Mucosa of rectum (tissue), 2 donors: Measurements from ENCODE around the gene SRP72.

Source experiments
- H3K27ac ChIP-seq, 2 donors: one replicate each; pipeline ENCODE4 v1.7.0; 2013; ENCODE audit warnings: inconsistent platforms in 2 of 2, low read depth in 2 of 2, low read length in 2 of 2
- H3K27me3 ChIP-seq, 2 donors: one replicate each; pipeline ENCODE4 v1.7.0; 2013; ENCODE audit warnings: low read length in 2 of 2; ENCODE audit not compliant: control insufficient read depth in 2 of 2, insufficient read depth in 2 of 2
- H3K36me3 ChIP-seq, 2 donors: one replicate each; pipeline ENCODE4 v1.7.0; 2013; ENCODE audit warnings: low read length in 2 of 2; ENCODE audit not compliant: control insufficient read depth in 2 of 2, insufficient read depth in 2 of 2
- H3K4me1 ChIP-seq, 2 donors: one replicate each; pipeline ENCODE4 v1.7.0; 2013; ENCODE audit warnings: low read length in 2 of 2, mild to moderate bottlenecking in 1 of 2; ENCODE audit not compliant: control insufficient read depth in 2 of 2, insufficient read depth in 2 of 2
- H3K4me3 ChIP-seq, 2 donors: one replicate each; pipeline ENCODE4 v1.7.0; 2013; ENCODE audit warnings: low read length in 2 of 2
- H3K9ac ChIP-seq, 2 donors: one replicate each; pipeline ENCODE4 v1.7.0; 2013; ENCODE audit warnings: low read length in 2 of 2, low read depth in 1 of 2, mild to moderate bottlenecking in 1 of 2
- H3K9me3 ChIP-seq, 2 donors: one replicate each; pipeline ENCODE4 v1.7.0; 2013; ENCODE audit warnings: low read length in 2 of 2; ENCODE audit not compliant: control insufficient read depth in 2 of 2
- donor health status: healthy.
- donor health status: Normal muscosa, but diverticular disease.

SRP72 gene

DNA sequence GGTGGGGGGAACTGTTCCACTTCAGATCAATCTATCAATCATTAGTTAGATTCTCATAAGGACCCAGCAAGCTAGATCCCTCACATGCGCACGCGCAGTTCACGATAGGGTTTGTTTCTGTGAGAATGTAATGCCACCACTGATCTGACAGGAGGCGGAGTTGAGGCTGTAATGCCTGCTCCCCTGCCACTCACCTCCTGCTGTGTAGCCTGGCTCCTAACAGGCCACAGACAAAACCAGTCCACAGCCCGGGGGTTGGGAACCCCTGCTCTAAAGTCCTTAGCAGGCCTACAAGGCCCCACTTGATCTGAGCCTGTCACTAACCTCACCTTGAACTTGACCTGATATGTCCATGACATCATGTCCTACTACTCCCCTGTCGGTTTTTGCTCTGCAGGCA lies 68.5 kb downstream of the SRP72 start:
- Histone ChIP-seq H3K27ac (no peak overlapping the region), H3K4me1 (no peaks in the 10 kb centered on the region), H3K4me3 (no peak overlapping the region), H3K9ac (no peak overlapping the region), H3K9me3 (no peaks in the 10 kb centered on the region), H3K27me3 (peaks cover 4 to 12% of the 10 kb centered on the region in 2 donors), H3K36me3 (no peaks in the 10 kb centered on the region)

DNA sequence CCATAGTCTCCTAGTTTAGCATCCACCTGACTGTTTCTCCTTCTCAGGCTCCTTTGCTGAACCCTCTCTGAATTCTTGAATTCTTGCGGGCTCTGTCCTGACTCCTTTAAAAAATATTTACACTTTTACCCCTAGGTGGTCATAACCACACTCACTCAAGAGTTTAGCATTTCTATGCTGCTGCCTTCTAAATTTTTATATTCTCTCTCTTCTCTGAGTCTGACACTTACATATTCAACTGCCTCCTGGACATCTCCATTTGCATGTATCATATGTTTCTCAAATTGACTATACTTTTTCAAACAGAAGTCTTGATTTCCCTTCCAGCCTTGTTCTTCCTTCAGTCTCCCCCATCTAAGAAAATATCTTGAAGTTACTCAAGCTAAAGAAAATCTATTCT lies 69.7 kb downstream of the SRP72 start:
- H3K27ac ChIP-seq: no peak overlapping the region
- H3K4me1 ChIP-seq: no peaks in the 10 kb centered on the region
- H3K27me3 ChIP-seq: peaks cover 4 to 6% of the 10 kb centered on the region in 2 donors
- no peak overlapping the region for H3K9ac ChIP-seq
- H3K4me3 ChIP-seq: no peak overlapping the region
- H3K36me3 ChIP-seq: no peaks in the 10 kb centered on the region
- no peaks in the 10 kb centered on the region for H3K9me3 ChIP-seq

DNA sequence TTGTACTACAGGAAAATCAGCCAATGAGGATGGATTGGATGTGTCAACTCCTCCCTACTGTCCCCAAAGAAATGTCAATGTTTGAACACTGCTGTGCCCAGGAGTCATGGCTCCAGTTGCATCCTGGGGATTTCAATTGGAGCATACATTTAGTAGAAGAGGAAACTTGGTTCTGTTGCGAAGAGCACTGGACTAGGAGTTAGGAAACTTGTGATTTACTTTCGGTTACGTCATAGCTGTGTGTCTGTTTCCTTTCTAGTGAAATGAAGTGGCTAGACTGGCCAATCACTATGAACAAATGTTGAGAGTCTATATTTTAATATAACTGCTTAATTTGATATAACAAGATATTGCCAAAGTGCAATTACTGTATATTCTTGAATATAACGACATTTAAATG lies 73.4 kb downstream of the SRP72 start:
- Histone ChIP-seq H3K4me3 (no peak overlapping the region), H3K27me3 (peaks cover 0 to 2% of the 10 kb centered on the region in 2 donors), H3K27ac (no peak overlapping the region), H3K9me3 (no peaks in the 10 kb centered on the region), H3K9ac (no peak overlapping the region), H3K36me3 (no peaks in the 10 kb centered on the region), H3K4me1 (no peaks in the 10 kb centered on the region)

DNA sequence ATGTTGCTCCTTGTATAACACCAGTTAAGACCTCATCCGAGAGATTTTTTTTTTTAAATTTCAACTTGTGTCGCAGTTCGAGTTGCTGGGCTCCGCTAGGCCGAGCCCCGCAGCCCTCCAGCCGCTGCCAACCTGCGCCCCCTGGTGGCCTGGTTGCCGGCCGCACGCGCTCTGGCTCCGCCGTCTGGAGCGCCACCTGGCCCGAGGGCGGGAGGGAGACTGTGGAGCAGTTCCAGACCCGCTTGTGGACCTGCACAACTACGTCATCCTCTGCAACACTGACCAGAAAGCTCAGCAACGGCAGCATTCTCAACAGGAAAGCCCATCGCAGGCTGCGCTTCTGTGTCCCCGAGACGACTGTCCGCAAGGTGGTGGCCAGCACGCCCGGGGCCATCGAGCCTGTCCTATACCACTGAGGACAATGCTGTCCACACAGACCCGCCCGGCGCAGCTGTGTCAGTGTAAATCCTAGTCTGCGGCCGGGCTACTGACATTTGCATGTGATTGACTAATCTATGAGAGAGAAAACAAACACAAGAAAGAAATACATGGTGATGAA lies 77.2 kb downstream of the SRP72 start:
- Histone ChIP-seq H3K36me3 (no peaks in the 10 kb centered on the region), H3K27me3 (peaks cover 0 to 2% of the 10 kb centered on the region in 2 donors), H3K27ac (no peak overlapping the region), H3K4me3 (peak overlapping the region; percentile 53 to 74), H3K9ac (peak overlapping the region in 1 of 2 donors; percentile 41), H3K9me3 (no peaks in the 10 kb centered on the region), H3K4me1 (no peaks in the 10 kb centered on the region)

DNA sequence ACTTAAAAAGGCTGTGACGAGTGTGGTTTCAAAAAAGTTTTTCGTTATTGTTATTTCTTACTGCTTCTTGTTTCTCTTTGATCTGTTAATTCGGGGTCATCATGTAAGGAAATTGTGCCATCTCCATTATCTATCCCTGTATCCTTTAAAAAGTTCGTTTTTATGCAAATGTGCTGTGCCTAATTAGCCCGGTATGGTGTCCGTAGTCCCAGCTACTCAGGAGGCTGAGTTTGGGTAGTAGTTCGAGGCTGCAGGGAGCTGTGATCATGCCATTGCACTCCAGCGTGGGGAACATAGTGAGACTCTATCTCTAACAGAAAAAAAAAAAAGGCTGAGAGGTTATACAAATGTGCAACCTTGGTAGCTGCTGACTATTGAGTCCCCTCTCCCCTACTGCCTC lies 83.2 kb downstream of the SRP72 start:
- Histone ChIP-seq H3K9me3 (no peaks in the 10 kb centered on the region), H3K36me3 (no peaks in the 10 kb centered on the region), H3K4me1 (no peaks in the 10 kb centered on the region), H3K27ac (no peak overlapping the region), H3K4me3 (no peak overlapping the region), H3K9ac (no peak overlapping the region), H3K27me3 (no peaks in the 10 kb centered on the region)

DNA sequence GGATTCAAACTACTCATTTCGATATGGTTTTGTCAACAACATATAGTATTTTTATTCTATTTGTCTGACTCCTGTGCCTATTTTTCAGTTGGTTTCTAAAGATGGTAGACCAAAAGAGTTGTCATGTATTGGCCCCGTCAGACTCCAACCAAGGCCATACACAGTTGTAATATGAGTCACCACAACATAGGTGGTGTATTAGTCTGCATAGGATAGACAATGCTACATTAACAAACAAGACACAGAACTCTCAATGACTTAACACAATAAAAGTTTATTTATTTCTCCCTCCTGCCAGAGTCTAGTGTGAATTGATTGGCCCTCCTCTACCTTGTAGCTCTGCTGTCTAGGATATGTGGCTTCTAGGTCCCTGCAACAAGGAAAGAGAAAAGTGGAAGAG lies 84.1 kb downstream of the SRP72 start:
- Histone ChIP-seq H3K36me3 (no peaks in the 10 kb centered on the region), H3K9me3 (no peaks in the 10 kb centered on the region), H3K4me1 (no peaks in the 10 kb centered on the region), H3K27ac (no peak overlapping the region), H3K9ac (no peak overlapping the region), H3K27me3 (no peaks in the 10 kb centered on the region), H3K4me3 (no peak overlapping the region)

DNA sequence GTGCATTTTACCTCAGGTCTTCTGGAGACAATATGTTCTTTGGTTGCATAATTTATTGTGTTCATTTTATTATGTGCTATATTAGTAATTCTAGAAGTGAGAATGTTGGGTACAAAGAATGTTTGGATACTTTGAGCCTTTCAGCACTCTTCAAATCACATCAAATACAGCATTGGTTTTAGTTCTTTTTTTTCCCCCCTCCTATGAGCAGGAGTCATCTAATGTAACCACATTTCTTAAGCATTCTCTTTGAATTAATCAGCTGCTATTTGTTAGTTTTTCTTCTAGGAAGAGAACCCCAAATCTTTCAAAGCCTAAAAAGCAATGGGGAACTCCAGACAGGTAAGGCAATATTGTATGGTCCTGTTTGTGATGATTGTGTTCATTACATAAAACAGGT lies 84.9 kb downstream of the SRP72 start:
- H3K4me3 ChIP-seq: no peak overlapping the region

More for the DNA sequence above, 84.9 kb downstream of the SRP72 start:
- no peaks in the 10 kb centered on the region for H3K27me3 ChIP-seq
- no peak overlapping the region for H3K27ac ChIP-seq
- H3K9ac ChIP-seq: no peak overlapping the region
- H3K36me3 ChIP-seq: no peaks in the 10 kb centered on the region
- no peaks in the 10 kb centered on the region for H3K9me3 ChIP-seq
- H3K4me1 ChIP-seq: no peaks in the 10 kb centered on the region
